Epidermal melanocyte (primary cell): Measurements from ENCODE around the gene CCDC57.

ENCODE experiments used
- DNase-seq: peaks from one replicate; pipeline ENCODE4 v3.0.0; 2011; ENCODE audit warnings: low spot score; ENCODE audit not compliant: insufficient read length

CCDC57 gene

DNA sequence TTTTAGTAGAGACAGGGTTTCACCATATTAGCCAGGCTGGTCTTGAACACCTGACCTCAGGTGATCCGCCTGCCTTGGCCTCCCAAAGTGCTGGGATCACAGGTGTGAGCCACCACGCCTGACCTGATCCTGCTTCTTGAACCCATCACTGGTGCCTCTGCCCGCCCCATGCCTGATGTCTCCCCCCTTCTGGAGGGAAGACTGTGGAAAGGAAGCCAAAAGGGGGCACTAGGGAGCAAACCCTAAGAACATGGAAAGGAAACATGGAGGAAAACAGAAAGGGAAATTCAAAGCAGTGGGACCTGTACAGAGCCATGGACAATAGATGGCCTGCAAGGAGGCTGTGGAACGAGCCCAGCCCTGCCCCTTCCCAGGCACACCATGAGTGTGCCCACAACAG lies 83.5 kb downstream of the CCDC57 start:
- no peak for DNase-seq

DNA sequence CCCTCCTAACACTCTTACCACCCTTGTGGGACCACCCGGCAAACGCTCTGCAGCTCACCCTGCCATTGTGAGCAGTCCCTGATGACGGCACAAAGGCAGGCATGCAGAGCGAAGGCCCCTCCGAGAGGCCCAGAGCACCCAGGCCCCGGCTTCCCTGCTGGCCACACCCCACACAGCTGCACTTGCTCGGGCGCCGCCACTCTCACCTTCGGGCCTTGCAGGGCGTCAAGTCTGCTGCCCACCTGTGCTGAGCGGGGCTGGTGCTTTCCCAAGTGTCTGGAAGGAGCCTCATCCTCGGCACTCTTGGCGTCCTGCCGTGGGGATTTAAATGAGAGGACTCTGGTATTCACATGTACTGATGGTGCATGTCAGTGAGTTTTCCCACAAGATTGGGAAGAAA lies 84.4 kb downstream of the CCDC57 start:
- no peak for DNase-seq

DNA sequence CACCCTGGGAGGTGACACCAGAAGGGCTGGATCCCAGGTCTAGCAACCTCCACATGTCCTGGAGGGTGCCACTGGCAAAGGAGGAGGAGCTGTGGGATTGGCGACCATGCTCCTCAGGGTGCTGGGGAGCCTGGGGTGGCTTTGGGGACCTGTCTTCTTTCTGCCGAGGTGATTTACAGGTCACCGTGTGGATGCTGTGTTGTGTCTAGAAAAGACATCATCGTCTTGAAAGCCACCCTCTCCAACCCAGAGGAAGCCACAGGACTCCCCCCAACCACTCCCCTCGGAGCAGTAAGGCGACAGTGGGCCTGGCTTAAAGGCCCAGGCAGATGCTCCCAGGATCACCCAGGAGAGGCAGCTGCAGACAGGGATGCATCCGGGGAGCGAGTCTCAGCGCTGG lies 84.9 kb downstream of the CCDC57 start:
- no peak for DNase-seq

DNA sequence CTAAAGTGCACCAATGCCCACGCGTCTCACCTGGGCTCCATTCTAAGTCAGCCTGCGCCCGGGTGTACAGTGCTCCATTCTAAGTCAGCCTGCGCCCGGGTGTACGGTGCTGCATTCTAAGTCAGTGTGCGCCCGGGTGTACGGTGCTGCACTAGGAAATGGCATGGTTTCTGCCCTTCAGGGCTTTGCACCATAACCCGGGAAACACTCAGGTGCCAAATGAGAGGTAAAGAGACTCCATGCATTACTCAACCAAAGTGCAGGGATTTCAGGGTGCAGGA lies 85.4 kb downstream of the CCDC57 start:
- DNase-seq: no peak

DNA sequence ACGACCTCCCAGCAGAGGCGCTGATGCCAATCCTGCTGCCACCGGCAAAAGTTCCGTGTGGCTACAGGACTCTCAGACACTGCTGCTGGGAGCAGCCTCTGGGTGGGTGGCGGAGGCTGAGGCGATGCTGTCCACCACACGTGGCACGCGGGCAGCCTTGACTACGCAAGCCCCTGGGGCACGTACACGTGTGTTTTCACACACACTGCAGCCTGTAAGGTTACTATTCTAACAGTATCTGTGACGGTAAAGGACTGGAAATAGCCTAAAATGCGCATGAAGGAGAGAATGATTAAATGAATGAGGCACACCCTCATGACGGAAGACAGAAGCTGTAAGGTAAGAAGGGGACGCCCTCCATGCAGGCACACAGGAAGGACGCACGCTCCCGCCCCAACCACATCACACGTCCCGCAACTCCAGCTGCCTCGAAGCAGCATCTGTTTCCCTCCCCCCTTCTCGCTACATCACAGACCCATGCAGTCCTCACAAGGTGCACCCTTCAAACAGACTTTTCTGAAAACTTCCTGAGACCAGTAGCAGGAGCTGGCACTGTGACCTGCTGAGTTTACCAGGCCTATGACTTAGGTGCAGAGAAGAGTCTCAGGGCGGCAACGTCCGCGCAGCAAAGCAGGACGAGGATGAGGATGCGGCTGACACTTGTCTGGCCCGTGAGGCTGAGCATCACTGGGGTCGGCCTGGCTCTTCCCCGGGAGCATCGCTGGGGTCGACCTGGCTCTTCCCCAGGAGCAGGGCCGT lies 85.9 kb downstream of the CCDC57 start:
- DNase-seq: no peak

DNA sequence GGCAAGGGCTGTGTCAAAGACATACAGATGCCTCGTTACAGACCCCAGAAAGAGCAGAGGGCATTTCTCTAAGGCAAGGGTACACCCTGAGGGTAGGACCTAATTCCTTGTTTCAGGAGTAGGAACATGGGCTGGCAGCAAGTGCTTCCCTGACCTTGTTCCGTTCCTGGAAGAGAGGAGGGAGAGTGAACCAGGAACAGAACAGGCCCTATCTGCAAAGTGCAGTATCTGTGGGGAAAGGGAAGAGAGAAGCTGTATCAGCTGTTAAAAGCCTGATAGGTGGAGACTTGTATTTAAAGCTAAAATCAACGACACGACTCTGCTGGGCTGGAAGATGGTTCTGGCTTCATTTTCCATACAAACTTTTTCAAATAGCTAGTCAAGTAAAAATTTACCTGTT lies 88.5 kb downstream of the CCDC57 start:
- DNase-seq: no peak

DNA sequence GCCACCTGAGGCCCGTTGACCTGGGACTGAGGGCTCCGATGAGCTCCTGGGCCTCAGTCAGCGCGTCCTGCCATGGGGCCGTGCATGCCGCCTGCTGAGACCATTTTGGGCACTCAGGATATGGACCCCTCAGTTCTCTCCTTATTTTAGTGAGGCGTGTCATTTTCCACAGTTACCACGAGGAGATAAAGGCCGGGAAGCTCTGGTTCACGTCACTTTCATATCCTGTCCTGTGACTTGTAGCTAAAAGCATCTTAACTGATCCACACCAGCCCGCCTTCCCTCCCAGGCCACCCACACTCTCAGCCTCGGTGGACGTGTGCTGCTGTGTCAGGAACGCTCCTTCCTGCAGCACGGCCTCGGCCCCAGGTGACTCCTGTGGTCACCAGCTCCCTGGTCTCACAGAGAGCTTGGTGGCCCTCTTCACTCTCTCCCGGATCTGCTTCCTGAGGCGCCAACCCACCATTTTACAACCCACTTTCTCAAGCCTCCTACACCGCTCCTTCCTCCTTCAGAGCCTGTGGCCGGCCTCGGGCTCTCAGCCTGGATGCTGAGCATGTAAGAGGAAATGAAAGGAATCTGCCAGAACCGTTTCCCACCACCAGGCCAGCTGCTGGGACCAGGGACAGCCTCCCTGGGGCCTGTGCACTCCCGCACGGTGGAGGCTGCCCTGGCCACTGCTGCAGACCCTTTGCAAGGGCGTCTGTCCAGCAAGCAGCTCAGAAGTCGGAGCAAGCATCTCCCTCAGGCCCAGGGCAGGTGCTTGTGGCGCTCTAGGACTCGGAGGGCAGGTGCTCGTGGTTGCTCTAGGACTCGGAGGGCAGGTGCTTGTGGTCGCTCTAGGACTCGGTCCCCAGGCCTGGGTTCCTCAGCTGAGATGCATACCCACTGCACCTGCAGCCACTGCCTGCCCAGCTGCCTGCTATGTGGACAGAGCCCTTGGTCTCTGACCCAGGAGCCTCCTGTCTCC lies 90.7 kb downstream of the CCDC57 start:
- no peak for DNase-seq

DNA sequence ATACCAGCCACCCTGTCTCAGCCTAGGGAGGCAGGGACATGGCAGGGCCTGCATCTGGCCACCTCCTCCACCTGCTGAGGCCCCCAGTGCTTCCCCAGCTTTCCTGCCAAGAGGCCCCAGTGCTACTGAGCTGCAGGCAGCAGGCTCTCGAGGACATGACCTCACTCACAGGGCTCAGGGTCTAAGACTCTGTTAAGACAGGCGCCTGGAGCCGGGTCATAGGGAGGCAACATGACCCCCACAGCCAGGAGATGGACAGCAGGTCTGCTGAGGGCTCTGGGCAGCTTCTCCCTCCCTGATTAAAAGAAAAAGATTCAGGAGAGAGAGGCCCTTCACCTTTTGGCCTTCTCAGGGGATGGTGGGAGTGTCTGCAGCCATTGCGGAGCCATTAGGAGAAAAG lies 91.4 kb downstream of the CCDC57 start:
- no peak for DNase-seq

DNA sequence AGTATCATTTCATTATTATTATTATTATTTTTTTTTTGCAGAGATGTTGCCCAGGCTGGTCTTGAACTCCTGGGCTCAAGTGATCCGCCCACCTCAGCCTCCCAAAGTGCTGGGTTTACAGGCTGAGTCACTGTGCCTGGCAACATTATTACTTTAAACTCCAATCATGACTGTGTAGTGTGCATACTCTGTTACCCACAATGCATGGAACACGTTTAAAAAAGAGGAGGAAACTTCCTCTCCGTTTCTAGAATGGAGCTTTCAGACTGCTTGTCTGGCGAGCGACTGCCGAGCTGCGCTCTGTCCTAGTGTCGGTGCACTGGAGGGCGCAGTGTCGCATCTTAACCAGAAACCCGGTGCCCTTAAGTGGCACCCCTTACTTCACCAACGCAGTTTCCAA lies 92.5 kb downstream of the CCDC57 start:
- no peak for DNase-seq

DNA sequence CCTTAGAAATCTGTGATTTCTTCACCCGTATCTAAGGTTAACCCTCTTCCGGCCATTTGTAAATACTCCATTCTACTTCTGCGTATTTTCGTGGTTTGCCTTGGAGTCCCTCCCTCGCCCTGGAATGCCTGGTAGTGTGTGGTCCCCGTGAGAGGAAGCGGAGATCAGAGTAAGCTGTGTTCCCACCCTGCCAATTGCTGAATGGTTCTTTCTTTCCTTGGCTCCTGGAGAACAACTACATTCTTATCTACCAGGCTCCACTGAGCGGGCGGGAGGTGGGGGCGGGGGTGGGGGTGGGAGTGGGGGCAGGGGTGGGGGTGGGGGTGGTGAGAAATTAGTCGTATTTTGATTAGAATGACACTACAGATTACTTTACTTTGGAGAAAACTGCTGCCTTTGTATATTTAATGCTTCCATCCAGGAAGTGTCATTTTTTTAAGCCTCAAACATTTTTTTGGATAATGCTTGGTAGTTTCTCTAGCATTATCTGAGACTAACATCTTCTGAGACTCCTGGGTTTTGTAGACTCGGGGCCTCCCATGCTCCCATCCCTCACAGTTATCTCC lies 93.7 kb downstream of the CCDC57 start:
- peak; percentile 65 for DNase-seq

DNA sequence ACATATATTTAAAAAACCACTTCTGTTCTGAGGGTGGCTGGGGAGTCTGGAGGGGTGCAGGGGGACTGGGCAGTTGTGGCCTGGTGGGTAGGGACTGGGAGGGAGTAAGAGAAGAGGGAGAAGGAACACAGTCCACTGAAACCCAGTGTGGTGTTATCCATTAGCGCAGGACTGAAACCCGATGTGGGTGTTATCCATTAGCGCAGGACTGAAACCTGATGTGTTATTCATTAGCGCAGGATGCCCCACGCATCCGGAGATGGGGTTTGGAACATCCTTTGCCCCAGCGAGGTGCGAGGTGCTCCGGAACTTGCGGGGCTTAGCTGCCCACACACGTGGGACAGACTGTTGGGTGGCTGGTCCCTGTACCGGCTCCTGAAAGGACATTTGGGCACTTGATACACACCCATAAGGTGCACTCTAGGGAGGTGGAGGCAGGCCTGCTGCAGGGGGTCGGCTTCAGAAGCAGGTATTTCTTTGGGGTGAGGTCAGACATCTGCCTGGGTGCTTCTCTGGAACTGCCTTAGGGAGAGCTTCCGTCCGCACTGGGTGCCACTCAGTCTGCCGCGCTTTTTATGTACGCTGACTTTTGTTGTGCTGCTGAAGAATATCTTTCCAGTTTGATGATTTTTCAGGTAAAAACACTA lies 94.4 kb downstream of the CCDC57 start:
- no peak for DNase-seq

DNA sequence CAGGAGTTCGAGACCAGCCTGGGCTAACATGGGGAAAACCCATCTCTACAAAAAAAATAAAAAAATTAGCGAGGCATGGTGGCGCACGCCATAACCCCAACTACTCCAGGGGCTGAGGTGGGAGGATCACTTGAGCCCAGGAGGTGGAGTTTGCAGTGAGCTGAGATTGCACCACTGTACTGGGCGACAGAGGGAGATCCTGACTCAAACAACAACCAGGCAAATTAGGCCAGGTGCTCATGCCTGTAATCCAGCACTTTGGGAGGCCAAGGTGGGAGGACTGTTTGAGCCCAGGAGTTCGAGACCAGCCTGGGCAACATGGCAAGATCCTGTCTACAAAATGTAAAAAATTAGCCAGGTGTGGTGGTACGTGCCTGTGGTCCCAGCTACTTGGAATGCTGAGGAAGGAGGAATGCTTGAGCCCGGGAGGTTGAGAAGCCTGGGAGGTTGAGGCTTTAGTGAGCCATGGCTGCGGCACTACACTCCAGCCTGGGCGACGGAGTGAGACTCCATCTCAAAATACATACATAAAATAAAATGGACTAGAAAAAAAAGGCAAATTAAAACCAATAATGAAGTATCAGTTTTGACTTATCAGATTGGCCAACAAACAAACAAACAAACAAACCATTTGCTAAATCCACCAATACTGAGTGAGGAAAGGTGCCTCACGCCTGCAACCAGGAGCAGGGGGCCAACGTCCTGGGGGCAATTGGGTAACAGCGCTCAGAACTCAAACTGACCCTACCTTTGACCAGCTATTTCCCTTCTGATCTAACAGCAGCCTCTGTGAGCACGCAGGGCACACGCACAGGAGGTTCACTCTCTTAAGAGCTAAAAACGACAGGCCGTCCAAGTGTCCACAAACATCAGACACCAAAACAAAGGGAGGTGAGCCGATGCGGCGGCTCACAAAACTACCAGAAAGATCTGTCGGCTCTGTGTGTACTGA lies 95.2 kb downstream of the CCDC57 start:
- DNase-seq: no peak

DNA sequence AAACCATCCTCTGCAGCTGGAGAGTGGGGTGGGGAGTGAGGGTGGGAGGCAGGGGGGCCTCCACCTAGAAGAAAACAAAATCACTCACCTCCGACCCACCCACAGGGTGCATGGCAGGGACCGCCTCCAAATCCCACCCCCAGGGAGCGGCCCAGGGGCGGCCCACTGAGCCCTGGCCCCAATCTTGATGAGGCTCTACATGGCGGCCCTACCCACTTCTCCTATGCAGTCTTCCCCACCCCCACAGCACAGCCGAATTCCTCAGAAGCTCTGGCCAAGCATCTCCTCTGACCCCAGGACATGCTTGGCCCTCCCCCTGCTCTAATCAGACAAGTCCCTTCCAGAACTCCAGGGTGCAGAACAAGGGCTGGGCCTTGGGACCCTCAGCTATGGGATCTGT lies 96.4 kb downstream of the CCDC57 start:
- DNase-seq: no peak

DNA sequence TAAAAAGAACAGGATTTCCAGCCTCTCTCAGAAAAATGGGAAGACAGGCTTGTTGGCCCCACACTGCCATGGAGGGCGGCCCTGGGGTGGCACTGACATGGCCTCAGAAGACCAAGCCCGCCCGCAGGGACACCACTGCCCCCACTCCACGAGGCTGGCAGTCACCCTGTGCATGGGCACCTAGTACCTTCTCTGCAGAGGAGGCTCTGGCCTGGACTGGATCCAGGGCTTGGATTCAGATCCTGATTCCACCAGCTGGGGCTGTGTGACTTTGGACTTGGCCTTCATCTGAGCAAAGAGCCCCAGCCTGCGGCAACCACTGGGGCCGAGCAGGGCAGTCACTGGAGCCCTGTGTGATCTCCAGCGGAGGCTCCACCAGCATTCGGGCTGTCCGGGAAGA lies 97.8 kb downstream of the CCDC57 start:
- no peak for DNase-seq

DNA sequence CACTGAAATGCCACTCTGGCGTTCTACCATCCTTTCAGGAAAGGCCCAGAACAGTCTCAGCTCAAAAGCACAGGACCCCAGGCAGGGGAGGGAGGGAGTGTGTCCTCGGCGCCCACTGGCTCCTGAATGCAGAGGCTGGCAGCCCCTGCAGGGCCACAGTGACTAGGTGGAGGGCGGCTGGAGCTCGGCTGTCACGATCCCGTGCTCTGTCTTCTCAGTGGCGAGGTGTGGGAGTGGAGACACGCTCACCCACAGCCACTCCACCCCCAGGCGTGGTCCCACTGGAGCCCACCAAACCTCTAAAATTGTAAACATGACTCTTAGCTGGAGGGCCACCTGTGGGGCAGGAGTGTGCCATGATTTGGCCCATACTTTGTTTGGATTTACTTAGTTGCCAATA lies 98.2 kb downstream of the CCDC57 start:
- DNase-seq: no peak

DNA sequence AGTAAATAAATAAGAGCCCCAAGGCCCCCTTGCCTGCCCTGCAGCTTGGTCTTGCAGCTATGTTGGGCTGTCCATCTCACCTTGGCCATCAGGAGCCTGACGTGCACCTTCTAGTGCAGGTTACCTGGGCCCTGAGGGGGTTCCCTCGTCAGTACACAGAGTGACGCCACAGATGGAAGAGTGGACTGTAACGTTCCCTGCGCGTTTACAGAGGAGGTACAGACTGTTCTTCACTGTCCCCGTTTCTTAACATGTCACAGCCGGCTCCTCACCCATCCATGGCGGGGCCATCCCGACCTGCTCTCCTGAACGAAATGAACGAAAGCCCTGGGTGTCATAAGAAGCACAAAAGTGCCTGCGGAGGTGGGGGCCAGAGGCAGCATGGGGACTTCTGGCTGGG lies 98.7 kb downstream of the CCDC57 start:
- DNase-seq: no peak

DNA sequence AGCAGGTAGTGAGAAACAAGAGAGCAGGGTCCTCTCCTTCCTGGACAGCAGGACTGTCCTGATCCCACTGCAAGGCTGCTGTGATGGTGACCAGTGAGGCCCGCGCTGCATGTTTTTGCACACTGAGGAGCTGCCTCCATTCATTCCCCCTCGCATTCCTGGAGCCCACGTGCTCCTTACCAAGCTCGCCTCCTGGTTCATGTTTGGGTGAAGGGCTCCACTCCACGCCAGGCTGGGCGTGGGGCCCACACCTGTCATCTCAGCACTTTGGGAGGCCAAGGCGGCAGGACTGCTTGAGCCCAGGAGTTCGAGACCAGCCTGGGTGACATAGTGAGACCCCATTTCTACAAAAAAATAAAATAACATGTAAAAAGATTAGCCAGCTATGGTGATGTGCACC lies 99.2 kb downstream of the CCDC57 start:
- DNase-seq: no peak

DNA sequence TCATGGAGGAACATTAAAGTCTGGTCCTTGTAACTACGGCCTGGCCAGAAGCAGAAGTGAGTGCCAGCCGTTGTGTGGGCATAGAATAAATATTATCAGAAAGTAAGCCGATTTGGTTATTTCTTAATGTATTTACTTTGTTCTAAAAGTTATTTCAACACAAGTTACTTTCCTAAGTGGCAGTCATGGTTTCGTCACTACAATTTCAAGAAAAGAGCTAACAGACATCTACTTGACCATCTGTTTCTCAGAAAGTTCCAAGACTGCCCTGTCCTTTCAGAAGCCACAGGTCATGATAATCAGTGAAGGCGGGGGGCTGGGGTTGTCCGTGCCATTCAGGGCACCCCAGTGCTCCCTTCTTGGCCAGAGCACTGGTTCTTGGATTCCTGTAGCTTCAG lies 99.7 kb downstream of the CCDC57 start:
- DNase-seq: no peak

DNA sequence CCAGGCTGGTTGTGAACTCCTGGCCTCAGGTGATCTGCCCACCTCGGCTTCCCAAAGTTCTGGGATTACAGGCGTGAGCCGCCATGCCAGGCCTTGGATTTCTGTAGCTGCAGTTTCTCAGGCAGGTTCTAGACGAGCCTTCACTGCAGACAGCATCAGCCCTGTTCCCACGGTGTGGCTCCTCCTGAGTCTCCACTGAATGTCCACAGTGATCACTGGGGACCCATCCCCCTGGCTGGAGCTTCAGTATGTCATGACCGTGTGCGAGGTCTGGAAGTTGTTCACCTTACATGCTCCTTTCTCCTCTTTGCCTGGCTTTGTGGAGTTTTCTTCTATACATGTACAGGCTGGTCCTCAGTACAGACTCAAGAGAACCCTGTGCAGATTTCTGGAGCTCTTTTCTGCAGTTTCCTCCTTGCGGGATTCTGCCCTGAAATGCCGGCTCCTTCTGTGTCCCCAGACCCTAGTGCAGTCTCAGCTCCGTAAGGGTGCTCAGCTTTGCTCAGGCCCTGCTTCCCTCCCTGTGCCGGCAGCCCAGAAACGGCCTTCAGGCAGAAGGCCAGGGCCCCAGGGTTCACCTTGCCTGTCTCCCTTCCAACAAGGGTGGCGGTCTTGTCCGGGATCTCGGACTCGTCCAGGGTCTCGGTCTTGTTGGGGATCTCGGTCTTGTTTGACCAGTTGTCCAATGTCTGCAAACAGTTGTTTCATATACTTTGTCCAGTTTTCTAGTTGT lies 100.3 kb downstream of the CCDC57 start:
- DNase-seq: no peak

DNA sequence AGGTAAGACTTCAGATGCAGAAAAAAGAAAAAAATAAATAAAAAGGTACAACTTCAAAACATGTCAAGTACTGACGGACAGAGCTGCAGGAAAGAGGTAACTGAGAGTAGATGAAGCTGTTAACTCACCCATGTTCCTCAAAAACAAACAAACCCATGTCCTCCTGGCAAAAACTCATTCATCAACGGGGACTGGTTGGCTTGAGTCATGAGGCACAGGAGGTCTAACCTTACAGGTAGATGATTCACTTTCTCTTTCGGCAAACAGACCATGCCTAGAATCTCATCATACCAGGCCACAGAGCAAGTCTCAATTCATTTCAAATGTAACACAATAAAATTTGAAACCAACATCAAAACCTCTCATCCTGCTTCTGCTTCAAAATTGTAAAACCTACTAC lies 102.3 kb downstream of the CCDC57 start:
- DNase-seq: no peak
